HepG2 (cell line): ENCODE measurements around the gene ITPRIPL1. TPM values are rescaled to one million over a fixed set of nuclear protein-coding genes. Genes with fewer than 3 reads are reported as not detected.

Experiments used
- KDM5B ChIP-seq: sonication (generic); formaldehyde crosslinking; IDR thresholded peaks from 2 replicates; pipeline ENCODE4 v1.4.0; 2020; ENCODE audit warnings: missing genetic modification reagents, mild to moderate bottlenecking, borderline replicate concordance
- KLF13 ChIP-seq: sonication (generic); formaldehyde crosslinking; IDR thresholded peaks from 2 replicates; pipeline ENCODE4 v1.4.0; 2020; ENCODE audit warnings: mild to moderate bottlenecking, missing genetic modification reagents
- NCOA5 ChIP-seq: sonication (generic); formaldehyde crosslinking; IDR thresholded peaks from 2 replicates; pipeline ENCODE4 v1.4.0; 2020; ENCODE audit warnings: missing genetic modification reagents
- NFYC ChIP-seq: IDR thresholded peaks from 2 replicates; pipeline ENCODE4 v1.6.1; 2016; ENCODE audit warnings: missing genetic modification reagents, missing compliant biosample characterization
- PCBP1 ChIP-seq: fragments of 200-400 bp; formaldehyde crosslinking; IDR thresholded peaks from 2 replicates; pipeline ENCODE4 v1.6.1; 2017; ENCODE audit warnings: mild to moderate bottlenecking, low read depth, low read length, borderline replicate concordance
- PHF8 ChIP-seq: sonication (generic); formaldehyde crosslinking; IDR thresholded peaks from 2 replicates; pipeline ENCODE4 v1.5.0; 2020; ENCODE audit warnings: missing genetic modification reagents
- PLRG1 ChIP-seq: fragments of 450-650 bp; conservative IDR thresholded peaks from 2 replicates; pipeline ENCODE4 v1.6.1; 2016
- PPARG ChIP-seq: conservative IDR thresholded peaks from 2 replicates; pipeline ENCODE4 v1.6.1; 2016; ENCODE audit warnings: missing biosample characterization, missing genetic modification reagents
- ZMYM2 ChIP-seq: sonication (generic); formaldehyde crosslinking; IDR thresholded peaks from 2 replicates; pipeline ENCODE4 v1.8.0; 2022; ENCODE audit warnings: mild to moderate bottlenecking, missing genetic modification reagents
- ZNF138 ChIP-seq: sonication (generic); formaldehyde crosslinking; IDR thresholded peaks from 2 replicates; pipeline ENCODE4 v1.5.0; 2020; ENCODE audit warnings: mild to moderate bottlenecking, low read depth, missing genetic modification reagents
- ZNF207 ChIP-seq: fragments of 450-650 bp; IDR thresholded peaks from 2 replicates; pipeline ENCODE4 v1.6.1; 2016; ENCODE audit warnings: antibody characterized with exemption, borderline replicate concordance
- ZNF451 ChIP-seq: sonication (generic); formaldehyde crosslinking; IDR thresholded peaks from 2 replicates; pipeline ENCODE4 v1.5.0; 2020; ENCODE audit warnings: mild to moderate bottlenecking, missing genetic modification reagents
- ZNF709 ChIP-seq: sonication (generic); formaldehyde crosslinking; IDR thresholded peaks from 2 replicates; pipeline ENCODE4 v1.5.0; 2020; ENCODE audit warnings: mild to moderate bottlenecking, missing genetic modification reagents
- ZNF766 ChIP-seq: sonication (generic); formaldehyde crosslinking; IDR thresholded peaks from 2 replicates; pipeline ENCODE4 v1.5.0; 2020; ENCODE audit warnings: missing genetic modification reagents, borderline replicate concordance
- polyA plus RNA-seq, 8 experiments: library from polyadenylated mRNA; depleted of rRNA in 3 of 8; stranded (reverse) in 7 of 8; unstranded in 1 of 8; fragments of >200 nt; fragmentation: Illumina TruSeq in 4 of 8; extraction: Trizol in 4 of 8; gene quantifications; 2 replicates each; pipeline versions ENCODE4 v1.2.1 to v1.2.3, GENCODE V29; 2011 to 2016; ENCODE audit warnings: low read depth in 4 of 8, missing spikeins in 1 of 8, mixed read lengths in 1 of 8; ENCODE audit not compliant: insufficient read depth in 1 of 8
- total RNA-seq, 5 experiments: library from RNA; depleted of rRNA; stranded (reverse); fragments of >200 nt; fragmentation: Illumina TruSeq; extraction: Trizol; gene quantifications; 2 replicates each; pipeline ENCODE4 v1.2.3, GENCODE V29; 2016; ENCODE audit warnings: low read depth in 1 of 5
- TF ChIP-seq, protein P1 (sequence below): sonication (generic); formaldehyde crosslinking; IDR thresholded peaks from 2 replicates; pipeline ENCODE4 v1.5.0; 2020; ENCODE audit warnings: missing genetic modification reagents
- TF ChIP-seq, protein P2 (sequence below): sonication (generic); formaldehyde crosslinking; IDR thresholded peaks from 2 replicates; pipeline ENCODE4 v1.5.1; 2020; ENCODE audit warnings: mild to moderate bottlenecking, missing genetic modification reagents, borderline replicate concordance
- TF ChIP-seq, protein P3 (sequence below): sonication (generic); formaldehyde crosslinking; IDR thresholded peaks from 2 replicates; pipeline ENCODE4 v1.4.0; 2020; ENCODE audit warnings: mild to moderate bottlenecking, missing genetic modification reagents
- TF ChIP-seq, protein P4 (sequence below): sonication (generic); formaldehyde crosslinking; IDR thresholded peaks from 2 replicates; pipeline ENCODE4 v1.5.1; 2020; ENCODE audit warnings: mild to moderate bottlenecking, moderate library complexity, missing genetic modification reagents
- TF ChIP-seq, protein P5 (sequence below): sonication (generic); formaldehyde crosslinking; IDR thresholded peaks from 2 replicates; pipeline ENCODE4 v1.5.0; 2020; ENCODE audit warnings: missing genetic modification reagents

The ITPRIPL1 gene
- total and polyA plus RNA-seq, 2 of the 13 experiments (the other 11 are each of a cell fraction or from before 2014, with no cell fraction given): 4.3 to 11.7 TPM

DNA sequence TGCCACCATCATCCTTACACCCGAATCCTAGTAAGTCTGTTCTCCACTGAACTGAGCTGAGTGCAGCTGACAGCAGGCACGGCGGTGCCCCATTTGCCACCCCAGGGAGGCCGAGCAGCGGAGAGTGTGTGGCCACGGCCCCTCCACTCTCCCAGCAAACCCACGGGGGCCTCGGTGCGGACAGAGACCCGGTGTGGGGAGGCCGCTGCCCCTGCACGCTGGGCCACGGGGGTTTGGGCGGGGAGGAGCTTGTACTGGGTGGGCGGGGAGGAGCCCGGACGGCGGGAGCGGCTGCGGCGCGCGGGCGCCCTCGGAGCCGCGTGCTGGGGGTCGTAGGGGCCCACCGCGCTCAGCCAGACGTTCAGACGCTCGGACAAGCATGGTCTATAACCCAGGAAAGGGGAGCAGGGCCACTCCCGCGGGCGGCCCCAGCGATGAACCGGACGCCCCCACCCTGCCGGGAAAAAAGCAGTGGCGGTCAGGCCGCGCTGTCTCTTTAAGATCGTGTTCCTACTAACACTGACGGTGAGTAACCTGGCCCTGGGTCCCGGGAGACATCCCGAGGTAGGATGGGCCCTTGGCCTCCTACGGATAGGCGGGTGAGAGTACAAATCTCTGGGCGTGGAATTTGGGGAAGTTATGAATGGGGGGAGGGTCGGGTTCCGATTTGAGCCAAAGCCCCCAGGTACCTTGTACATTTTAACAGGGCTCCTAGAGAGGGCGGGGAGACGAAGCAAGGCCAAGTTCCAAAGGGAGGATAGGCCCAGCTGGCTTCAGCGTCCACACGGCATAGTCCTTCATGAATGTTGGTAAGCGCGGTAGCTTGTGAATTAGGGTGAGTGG lies at the start of gene ITPRIPL1 (continued):
- peak; percentile 71; the same call in 1 of the 2 replicates for TF ChIP-seq KDM5B (CRISPR knock-in tag)
- no peak for TF ChIP-seq PCBP1
- no peak for TF ChIP-seq ZNF138 (CRISPR knock-in tag)
- TF ChIP-seq, protein P1, sequence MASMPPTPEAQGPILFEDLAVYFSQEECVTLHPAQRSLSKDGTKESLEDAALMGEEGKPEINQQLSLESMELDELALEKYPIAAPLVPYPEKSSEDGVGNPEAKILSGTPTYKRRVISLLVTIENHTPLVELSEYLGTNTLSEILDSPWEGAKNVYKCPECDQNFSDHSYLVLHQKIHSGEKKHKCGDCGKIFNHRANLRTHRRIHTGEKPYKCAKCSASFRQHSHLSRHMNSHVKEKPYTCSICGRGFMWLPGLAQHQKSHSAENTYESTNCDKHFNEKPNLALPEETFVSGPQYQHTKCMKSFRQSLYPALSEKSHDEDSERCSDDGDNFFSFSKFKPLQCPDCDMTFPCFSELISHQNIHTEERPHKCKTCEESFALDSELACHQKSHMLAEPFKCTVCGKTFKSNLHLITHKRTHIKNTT (CRISPR knock-in tag): no peak
- peak; percentile 80; the same call in 1 of the 2 replicates for TF ChIP-seq ZNF766 (CRISPR knock-in tag)
- peak; percentile 52; the same call in 1 of the 2 replicates for TF ChIP-seq ZNF709 (CRISPR knock-in tag)
- TF ChIP-seq ZMYM2 (CRISPR knock-in tag): peak; percentile 46; the same call in 1 of the 2 replicates
- no peak for TF ChIP-seq ZNF207
- no peak; the same call in 1 of the 2 replicates for TF ChIP-seq ZNF451
- TF ChIP-seq, protein P2, sequence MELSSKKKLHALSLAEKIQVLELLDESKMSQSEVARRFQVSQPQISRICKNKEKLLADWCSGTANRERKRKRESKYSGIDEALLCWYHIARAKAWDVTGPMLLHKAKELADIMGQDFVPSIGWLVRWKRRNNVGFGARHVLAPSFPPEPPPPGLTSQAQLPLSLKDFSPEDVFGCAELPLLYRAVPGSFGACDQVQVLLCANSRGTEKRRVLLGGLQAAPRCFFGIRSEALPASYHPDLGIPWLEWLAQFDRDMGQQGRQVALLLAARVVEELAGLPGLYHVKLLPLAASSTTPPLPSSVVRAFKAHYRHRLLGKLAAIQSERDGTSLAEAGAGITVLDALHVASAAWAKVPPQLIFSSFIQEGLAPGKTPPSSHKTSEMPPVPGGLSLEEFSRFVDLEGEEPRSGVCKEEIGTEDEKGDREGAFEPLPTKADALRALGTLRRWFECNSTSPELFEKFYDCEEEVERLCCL (CRISPR knock-in tag): no peak
- no peak for TF ChIP-seq NFYC (CRISPR knock-in tag)
- no peak for TF ChIP-seq NCOA5 (CRISPR knock-in tag)
- TF ChIP-seq KLF13 (CRISPR knock-in tag): no peak
- TF ChIP-seq PHF8: peak; percentile 70; the same call in 1 of the 2 replicates
- TF ChIP-seq PPARG (CRISPR knock-in tag): no peak
- TF ChIP-seq, protein P3, sequence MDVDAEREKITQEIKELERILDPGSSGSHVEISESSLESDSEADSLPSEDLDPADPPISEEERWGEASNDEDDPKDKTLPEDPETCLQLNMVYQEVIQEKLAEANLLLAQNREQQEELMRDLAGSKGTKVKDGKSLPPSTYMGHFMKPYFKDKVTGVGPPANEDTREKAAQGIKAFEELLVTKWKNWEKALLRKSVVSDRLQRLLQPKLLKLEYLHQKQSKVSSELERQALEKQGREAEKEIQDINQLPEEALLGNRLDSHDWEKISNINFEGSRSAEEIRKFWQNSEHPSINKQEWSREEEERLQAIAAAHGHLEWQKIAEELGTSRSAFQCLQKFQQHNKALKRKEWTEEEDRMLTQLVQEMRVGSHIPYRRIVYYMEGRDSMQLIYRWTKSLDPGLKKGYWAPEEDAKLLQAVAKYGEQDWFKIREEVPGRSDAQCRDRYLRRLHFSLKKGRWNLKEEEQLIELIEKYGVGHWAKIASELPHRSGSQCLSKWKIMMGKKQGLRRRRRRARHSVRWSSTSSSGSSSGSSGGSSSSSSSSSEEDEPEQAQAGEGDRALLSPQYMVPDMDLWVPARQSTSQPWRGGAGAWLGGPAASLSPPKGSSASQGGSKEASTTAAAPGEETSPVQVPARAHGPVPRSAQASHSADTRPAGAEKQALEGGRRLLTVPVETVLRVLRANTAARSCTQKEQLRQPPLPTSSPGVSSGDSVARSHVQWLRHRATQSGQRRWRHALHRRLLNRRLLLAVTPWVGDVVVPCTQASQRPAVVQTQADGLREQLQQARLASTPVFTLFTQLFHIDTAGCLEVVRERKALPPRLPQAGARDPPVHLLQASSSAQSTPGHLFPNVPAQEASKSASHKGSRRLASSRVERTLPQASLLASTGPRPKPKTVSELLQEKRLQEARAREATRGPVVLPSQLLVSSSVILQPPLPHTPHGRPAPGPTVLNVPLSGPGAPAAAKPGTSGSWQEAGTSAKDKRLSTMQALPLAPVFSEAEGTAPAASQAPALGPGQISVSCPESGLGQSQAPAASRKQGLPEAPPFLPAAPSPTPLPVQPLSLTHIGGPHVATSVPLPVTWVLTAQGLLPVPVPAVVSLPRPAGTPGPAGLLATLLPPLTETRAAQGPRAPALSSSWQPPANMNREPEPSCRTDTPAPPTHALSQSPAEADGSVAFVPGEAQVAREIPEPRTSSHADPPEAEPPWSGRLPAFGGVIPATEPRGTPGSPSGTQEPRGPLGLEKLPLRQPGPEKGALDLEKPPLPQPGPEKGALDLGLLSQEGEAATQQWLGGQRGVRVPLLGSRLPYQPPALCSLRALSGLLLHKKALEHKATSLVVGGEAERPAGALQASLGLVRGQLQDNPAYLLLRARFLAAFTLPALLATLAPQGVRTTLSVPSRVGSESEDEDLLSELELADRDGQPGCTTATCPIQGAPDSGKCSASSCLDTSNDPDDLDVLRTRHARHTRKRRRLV (CRISPR knock-in tag): peak; percentile 96
- no peak for TF ChIP-seq PLRG1
- TF ChIP-seq, protein P4, sequence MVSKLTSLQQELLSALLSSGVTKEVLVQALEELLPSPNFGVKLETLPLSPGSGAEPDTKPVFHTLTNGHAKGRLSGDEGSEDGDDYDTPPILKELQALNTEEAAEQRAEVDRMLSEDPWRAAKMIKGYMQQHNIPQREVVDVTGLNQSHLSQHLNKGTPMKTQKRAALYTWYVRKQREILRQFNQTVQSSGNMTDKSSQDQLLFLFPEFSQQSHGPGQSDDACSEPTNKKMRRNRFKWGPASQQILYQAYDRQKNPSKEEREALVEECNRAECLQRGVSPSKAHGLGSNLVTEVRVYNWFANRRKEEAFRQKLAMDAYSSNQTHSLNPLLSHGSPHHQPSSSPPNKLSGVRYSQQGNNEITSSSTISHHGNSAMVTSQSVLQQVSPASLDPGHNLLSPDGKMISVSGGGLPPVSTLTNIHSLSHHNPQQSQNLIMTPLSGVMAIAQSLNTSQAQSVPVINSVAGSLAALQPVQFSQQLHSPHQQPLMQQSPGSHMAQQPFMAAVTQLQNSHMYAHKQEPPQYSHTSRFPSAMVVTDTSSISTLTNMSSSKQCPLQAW: no peak
- TF ChIP-seq, protein P5, sequence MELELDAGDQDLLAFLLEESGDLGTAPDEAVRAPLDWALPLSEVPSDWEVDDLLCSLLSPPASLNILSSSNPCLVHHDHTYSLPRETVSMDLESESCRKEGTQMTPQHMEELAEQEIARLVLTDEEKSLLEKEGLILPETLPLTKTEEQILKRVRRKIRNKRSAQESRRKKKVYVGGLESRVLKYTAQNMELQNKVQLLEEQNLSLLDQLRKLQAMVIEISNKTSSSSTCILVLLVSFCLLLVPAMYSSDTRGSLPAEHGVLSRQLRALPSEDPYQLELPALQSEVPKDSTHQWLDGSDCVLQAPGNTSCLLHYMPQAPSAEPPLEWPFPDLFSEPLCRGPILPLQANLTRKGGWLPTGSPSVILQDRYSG (CRISPR knock-in tag): 0 out of 2 replicates have a peak, but pooled peaks have one; percentile 42
